GM18867 (cell line): ENCODE data around the gene PEX5.
"Not testable (repeated sequence)": the region's sequence is repeated elsewhere in the genome, so short reads cannot be mapped to it uniquely, and the experiment has no call there.

ENCODE experiments used
- ATAC-seq: cut with Tn5 transposase; IDR thresholded peaks from one replicate; pipeline ENCODE4 v1.9.1; 2021; ENCODE audit warnings: mild to moderate bottlenecking, moderate library complexity; ENCODE audit not compliant: unreplicated experiment

Gene PEX5

GRCh38 chr12:7210642-7211151 is 21.2 kb downstream of the PEX5 start:
- ATAC-seq = no peak

GRCh38 chr12:7212678-7213077 is 23.2 kb downstream of the PEX5 start:
- ATAC-seq = no peak

- ATAC-seq = not testable (repeated sequence)
Measured at GRCh38 chr12:7213745-7214144, 24.3 kb downstream of the PEX5 start.

- ATAC-seq = no peak
Measured at GRCh38 chr12:7217475-7218069, 28.1 kb downstream of the PEX5 start.

GRCh38 chr12:7219599-7220243 is 30.2 kb downstream of the PEX5 start:
- ATAC-seq = no peak

- no peak for ATAC-seq
Measured at GRCh38 chr12:7221486-7221885, 32.0 kb downstream of the PEX5 start.

GRCh38 chr12:7229741-7230140 is 40.3 kb downstream of the PEX5 start:
- ATAC-seq = no peak

GRCh38 chr12:7241404-7242005 is 52.0 kb downstream of the PEX5 start:
- no peak for ATAC-seq

GRCh38 chr12:7242176-7243101 is 53.0 kb downstream of the PEX5 start:
- no peak for ATAC-seq

GRCh38 chr12:7251328-7251996 is 62.0 kb downstream of the PEX5 start:
- ATAC-seq = not testable (repeated sequence)

- no peak for ATAC-seq
Measured at GRCh38 chr12:7259060-7259459, 69.6 kb downstream of the PEX5 start.
